Panc1 (cell line): ENCODE measurements around the gene SNPH.

ENCODE experiments used
- TF ChIP-seq, protein P1 (sequence below): fragments of 450-650 bp; IDR thresholded peaks from 2 replicates; pipeline ENCODE4 v1.5.1; 2017; ENCODE audit warnings: mild to moderate bottlenecking
- TF ChIP-seq, protein P2 (sequence below), 2 experiments: IDR thresholded peaks; 2 replicates each; pipeline ENCODE4 v1.6.1; 2011 to 2012; ENCODE audit warnings: low read depth in 2 of 2, control low read depth in 1 of 2, low read length in 1 of 2, mild to moderate bottlenecking in 1 of 2, moderate library complexity in 1 of 2; ENCODE audit not compliant: insufficient read depth in 1 of 2

- TF ChIP-seq, protein P1, sequence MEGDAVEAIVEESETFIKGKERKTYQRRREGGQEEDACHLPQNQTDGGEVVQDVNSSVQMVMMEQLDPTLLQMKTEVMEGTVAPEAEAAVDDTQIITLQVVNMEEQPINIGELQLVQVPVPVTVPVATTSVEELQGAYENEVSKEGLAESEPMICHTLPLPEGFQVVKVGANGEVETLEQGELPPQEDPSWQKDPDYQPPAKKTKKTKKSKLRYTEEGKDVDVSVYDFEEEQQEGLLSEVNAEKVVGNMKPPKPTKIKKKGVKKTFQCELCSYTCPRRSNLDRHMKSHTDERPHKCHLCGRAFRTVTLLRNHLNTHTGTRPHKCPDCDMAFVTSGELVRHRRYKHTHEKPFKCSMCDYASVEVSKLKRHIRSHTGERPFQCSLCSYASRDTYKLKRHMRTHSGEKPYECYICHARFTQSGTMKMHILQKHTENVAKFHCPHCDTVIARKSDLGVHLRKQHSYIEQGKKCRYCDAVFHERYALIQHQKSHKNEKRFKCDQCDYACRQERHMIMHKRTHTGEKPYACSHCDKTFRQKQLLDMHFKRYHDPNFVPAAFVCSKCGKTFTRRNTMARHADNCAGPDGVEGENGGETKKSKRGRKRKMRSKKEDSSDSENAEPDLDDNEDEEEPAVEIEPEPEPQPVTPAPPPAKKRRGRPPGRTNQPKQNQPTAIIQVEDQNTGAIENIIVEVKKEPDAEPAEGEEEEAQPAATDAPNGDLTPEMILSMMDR: no peak
- TF ChIP-seq, protein P2, sequence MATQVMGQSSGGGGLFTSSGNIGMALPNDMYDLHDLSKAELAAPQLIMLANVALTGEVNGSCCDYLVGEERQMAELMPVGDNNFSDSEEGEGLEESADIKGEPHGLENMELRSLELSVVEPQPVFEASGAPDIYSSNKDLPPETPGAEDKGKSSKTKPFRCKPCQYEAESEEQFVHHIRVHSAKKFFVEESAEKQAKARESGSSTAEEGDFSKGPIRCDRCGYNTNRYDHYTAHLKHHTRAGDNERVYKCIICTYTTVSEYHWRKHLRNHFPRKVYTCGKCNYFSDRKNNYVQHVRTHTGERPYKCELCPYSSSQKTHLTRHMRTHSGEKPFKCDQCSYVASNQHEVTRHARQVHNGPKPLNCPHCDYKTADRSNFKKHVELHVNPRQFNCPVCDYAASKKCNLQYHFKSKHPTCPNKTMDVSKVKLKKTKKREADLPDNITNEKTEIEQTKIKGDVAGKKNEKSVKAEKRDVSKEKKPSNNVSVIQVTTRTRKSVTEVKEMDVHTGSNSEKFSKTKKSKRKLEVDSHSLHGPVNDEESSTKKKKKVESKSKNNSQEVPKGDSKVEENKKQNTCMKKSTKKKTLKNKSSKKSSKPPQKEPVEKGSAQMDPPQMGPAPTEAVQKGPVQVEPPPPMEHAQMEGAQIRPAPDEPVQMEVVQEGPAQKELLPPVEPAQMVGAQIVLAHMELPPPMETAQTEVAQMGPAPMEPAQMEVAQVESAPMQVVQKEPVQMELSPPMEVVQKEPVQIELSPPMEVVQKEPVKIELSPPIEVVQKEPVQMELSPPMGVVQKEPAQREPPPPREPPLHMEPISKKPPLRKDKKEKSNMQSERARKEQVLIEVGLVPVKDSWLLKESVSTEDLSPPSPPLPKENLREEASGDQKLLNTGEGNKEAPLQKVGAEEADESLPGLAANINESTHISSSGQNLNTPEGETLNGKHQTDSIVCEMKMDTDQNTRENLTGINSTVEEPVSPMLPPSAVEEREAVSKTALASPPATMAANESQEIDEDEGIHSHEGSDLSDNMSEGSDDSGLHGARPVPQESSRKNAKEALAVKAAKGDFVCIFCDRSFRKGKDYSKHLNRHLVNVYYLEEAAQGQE (IDR thresholded peaks at IDR 0.05; ENCODE audit: insufficient read depth in 1 of 2, low read depth in 2 of 2, low read length in 1 of 2): no peak
Measured at GRCh38 chr20:1341561-1342265, 75.6 kb downstream of the SNPH start.
